ENCODE data around the gene EYS. TPM values are rescaled to one million over a fixed set of nuclear protein-coding genes. Genes with fewer than 3 reads are reported as not detected.

EYS gene
- polyA plus RNA-seq, 1 of the 3 experiments (the other 2 are of a cell fraction): 0.05 TPM

- Histone ChIP-seq H3K9ac (no peak overlapping the region), H3K4me1 (ENCODE audit: control insufficient read depth in 1 of 2, insufficient read depth in 2 of 2, low read depth in 1 of 2, low read length in 1 of 2) (no peaks in the 10 kb centered on the region), H3K4me3 (ENCODE audit: low read depth in 2 of 2, low read length in 1 of 2) (no peak overlapping the region), H2AFZ (ENCODE audit: low read depth) (no peak overlapping the region), H4K20me1 (ENCODE audit: insufficient read depth) (no peaks in the 10 kb centered on the region), H3K79me2 (ENCODE audit: insufficient read depth) (no peaks in the 10 kb centered on the region), H3K27ac (ENCODE audit: low read depth in 2 of 2, low read length in 1 of 2) (no peak overlapping the region), H3K4me2 (no peak overlapping the region), H3K36me3 (replicated peaks in 1 of 2; ENCODE audit: control insufficient read depth in 1 of 2, insufficient read depth in 2 of 2, low read length in 1 of 2) (no peaks in the 10 kb centered on the region), H3K9me3 (no peaks in the 10 kb centered on the region), H3K27me3 (ENCODE audit: insufficient read depth) (no peaks in the 10 kb centered on the region), H3K9me2 (no peaks in the 10 kb centered on the region), H3F3A (replicated peaks; ENCODE audit: insufficient read depth) (no peaks in the 10 kb centered on the region)
- WGBS (ENCODE audit: low lambda C conversion rate): 23% methylated on average over 2 of the region's 2 CpGs
- ChIA-PET POLR2A (no interaction called here), CTCF (no interaction called here)
- DNase-seq: no peak
- TF ChIP-seq IRF3 (IDR thresholded peaks at IDR 0.05; ENCODE audit: low read depth, low read length): no peak
- no peak for TF ChIP-seq YY1 (IDR thresholded peaks at IDR 0.05; ENCODE audit: low read depth)
- no peak for TF ChIP-seq TEAD4 (IDR thresholded peaks at IDR 0.05; ENCODE audit: borderline replicate concordance, insufficient read depth)
- TF ChIP-seq, protein P1, sequence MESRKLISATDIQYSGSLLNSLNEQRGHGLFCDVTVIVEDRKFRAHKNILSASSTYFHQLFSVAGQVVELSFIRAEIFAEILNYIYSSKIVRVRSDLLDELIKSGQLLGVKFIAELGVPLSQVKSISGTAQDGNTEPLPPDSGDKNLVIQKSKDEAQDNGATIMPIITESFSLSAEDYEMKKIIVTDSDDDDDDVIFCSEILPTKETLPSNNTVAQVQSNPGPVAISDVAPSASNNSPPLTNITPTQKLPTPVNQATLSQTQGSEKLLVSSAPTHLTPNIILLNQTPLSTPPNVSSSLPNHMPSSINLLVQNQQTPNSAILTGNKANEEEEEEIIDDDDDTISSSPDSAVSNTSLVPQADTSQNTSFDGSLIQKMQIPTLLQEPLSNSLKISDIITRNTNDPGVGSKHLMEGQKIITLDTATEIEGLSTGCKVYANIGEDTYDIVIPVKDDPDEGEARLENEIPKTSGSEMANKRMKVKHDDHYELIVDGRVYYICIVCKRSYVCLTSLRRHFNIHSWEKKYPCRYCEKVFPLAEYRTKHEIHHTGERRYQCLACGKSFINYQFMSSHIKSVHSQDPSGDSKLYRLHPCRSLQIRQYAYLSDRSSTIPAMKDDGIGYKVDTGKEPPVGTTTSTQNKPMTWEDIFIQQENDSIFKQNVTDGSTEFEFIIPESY (IDR thresholded peaks at IDR 0.05; ENCODE audit: borderline replicate concordance, low read depth): no peak
Measured at GRCh38 chr6:65135567-65135966, 571.5 kb downstream of the EYS start.

DNA sequence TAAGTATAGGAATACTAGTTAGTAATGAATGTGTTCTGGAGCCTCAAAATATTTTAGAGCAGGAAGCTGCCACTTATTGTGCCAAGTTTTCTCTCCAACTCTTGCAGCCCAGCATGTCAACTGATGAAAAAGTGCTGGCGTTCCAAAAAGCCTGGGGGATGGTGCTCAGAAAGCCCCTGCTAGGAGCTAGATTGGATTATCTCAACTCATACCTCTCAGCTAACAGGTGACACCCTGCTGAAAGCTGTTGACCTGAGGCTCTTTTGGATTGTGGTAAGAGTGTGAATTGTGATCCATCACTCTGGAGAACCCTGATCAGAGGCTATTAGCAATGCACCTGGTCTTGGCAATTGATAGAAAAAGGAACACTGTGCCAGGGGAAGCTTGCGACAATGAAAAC, 580.4 kb downstream of the EYS start:
- POLR2A ChIA-PET: no interaction called here
- TF ChIP-seq EZH2phosphoT487 (IDR thresholded peaks at IDR 0.05; ENCODE audit: borderline replicate concordance, low read depth) (no peak), RCOR1 (IDR thresholded peaks at IDR 0.05; ENCODE audit: low read length) (no peak), FOXJ3 (CRISPR knock-in tag; IDR thresholded peaks at IDR 0.05) (no peak), ELF1 (IDR thresholded peaks at IDR 0.05) (no peak), MXI1 (IDR thresholded peaks at IDR 0.05; ENCODE audit: low read depth, low read length) (no peak), IRF3 (IDR thresholded peaks at IDR 0.05; ENCODE audit: low read depth, low read length) (no peak), FOXM1 (IDR thresholded peaks at IDR 0.05; ENCODE audit: low read depth) (no peak), GATA2 (CRISPR knock-in tag; IDR thresholded peaks at IDR 0.05) (no peak), FOSL2 (IDR thresholded peaks at IDR 0.05; ENCODE audit: borderline replicate concordance, low read depth) (no peak), YY1 (IDR thresholded peaks at IDR 0.05; ENCODE audit: low read depth) (no peak), RFX5 (IDR thresholded peaks at IDR 0.05; ENCODE audit: low read length) (no peak), GABPA (IDR thresholded peaks at IDR 0.05; ENCODE audit: low read depth) (no peak), TEAD4 (IDR thresholded peaks at IDR 0.05; ENCODE audit: borderline replicate concordance, insufficient read depth) (no peak), SIN3A (IDR thresholded peaks at IDR 0.05; ENCODE audit: borderline replicate concordance, low read depth, low read length) (no peak)
- TF ChIP-seq, protein P2, sequence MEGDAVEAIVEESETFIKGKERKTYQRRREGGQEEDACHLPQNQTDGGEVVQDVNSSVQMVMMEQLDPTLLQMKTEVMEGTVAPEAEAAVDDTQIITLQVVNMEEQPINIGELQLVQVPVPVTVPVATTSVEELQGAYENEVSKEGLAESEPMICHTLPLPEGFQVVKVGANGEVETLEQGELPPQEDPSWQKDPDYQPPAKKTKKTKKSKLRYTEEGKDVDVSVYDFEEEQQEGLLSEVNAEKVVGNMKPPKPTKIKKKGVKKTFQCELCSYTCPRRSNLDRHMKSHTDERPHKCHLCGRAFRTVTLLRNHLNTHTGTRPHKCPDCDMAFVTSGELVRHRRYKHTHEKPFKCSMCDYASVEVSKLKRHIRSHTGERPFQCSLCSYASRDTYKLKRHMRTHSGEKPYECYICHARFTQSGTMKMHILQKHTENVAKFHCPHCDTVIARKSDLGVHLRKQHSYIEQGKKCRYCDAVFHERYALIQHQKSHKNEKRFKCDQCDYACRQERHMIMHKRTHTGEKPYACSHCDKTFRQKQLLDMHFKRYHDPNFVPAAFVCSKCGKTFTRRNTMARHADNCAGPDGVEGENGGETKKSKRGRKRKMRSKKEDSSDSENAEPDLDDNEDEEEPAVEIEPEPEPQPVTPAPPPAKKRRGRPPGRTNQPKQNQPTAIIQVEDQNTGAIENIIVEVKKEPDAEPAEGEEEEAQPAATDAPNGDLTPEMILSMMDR (IDR thresholded peaks at IDR 0.05): no peak
- TF ChIP-seq, protein P1 (IDR thresholded peaks at IDR 0.05; ENCODE audit: borderline replicate concordance, low read depth): no peak

More for the DNA sequence above, 580.4 kb downstream of the EYS start:
- H3K36me3 ChIP-seq (replicated peaks in 1 of 2; ENCODE audit: control insufficient read depth in 1 of 2, insufficient read depth in 2 of 2, low read length in 1 of 2): no peaks in the 10 kb centered on the region
- no peaks in the 10 kb centered on the region for H3F3A ChIP-seq (replicated peaks; ENCODE audit: insufficient read depth)
- no peaks in the 10 kb centered on the region for H3K9me3 ChIP-seq
- H2AFZ ChIP-seq (ENCODE audit: low read depth): no peak overlapping the region
- no peaks in the 10 kb centered on the region for H3K9me2 ChIP-seq
- no peak overlapping the region for H3K4me2 ChIP-seq
- DNase-seq: no peak
- H3K4me3 ChIP-seq (ENCODE audit: low read depth in 2 of 2, low read length in 1 of 2): no peak overlapping the region
- CTCF ChIA-PET: no interaction called here
- WGBS (ENCODE audit: low lambda C conversion rate): 73% methylated on average over 2 of the region's 2 CpGs
- no peaks in the 10 kb centered on the region for H3K27me3 ChIP-seq (ENCODE audit: insufficient read depth)
- no peaks in the 10 kb centered on the region for H4K20me1 ChIP-seq (ENCODE audit: insufficient read depth)
- no peaks in the 10 kb centered on the region; a peak in 1 of 4 replicates for H3K4me1 ChIP-seq (ENCODE audit: control insufficient read depth in 1 of 2, insufficient read depth in 2 of 2, low read depth in 1 of 2, low read length in 1 of 2)
- no peak overlapping the region for H3K9ac ChIP-seq
- no peaks in the 10 kb centered on the region for H3K79me2 ChIP-seq (ENCODE audit: insufficient read depth)
- no peak overlapping the region for H3K27ac ChIP-seq (ENCODE audit: low read depth in 2 of 2, low read length in 1 of 2)

Data from SK-N-SH (cell line).